ENCODE measurements around the gene ELOVL7. TPM values are rescaled to one million over a fixed set of nuclear protein-coding genes. Genes with fewer than 3 reads are reported as not detected.

Gene ELOVL7
- total RNA-seq, 1 donor from 2014 or later, result 41.8 TPM

DNA sequence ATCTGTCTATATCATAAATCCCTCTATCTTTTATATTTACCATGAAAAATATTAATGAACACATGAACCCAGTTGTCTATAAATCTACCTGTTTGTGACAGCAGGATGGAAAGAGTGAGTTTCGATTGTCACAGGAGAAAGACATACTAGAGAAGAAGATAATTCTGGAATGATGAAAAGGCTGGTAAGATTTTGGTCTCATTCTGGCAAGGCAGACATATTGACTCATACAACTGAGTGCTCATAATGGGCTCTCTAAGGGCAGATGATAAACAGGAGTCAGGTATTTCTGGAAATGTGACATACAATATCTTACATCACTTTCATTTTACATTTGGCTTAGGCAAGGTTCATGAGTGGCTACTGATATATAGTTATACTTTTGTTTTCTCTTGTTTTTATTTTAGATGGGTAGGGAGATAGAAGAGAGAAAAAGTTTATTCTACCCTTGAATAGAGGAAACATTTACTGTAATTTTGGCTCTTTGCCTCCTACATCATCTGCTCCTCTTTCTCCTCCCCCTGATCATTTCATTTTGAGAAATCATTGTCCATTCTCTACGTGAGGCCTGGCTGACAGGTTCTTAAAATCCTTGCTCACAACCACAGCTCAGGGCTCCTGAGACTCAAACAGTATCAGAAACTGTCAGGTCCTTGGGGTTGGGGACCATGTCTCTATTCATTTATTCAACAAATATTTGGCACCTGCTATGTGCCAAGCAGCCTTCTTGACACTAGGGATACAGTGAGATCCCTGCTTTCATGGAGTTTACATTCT lies 14.4 kb downstream of the ELOVL7 start:
- TF ChIP-seq, protein P1, sequence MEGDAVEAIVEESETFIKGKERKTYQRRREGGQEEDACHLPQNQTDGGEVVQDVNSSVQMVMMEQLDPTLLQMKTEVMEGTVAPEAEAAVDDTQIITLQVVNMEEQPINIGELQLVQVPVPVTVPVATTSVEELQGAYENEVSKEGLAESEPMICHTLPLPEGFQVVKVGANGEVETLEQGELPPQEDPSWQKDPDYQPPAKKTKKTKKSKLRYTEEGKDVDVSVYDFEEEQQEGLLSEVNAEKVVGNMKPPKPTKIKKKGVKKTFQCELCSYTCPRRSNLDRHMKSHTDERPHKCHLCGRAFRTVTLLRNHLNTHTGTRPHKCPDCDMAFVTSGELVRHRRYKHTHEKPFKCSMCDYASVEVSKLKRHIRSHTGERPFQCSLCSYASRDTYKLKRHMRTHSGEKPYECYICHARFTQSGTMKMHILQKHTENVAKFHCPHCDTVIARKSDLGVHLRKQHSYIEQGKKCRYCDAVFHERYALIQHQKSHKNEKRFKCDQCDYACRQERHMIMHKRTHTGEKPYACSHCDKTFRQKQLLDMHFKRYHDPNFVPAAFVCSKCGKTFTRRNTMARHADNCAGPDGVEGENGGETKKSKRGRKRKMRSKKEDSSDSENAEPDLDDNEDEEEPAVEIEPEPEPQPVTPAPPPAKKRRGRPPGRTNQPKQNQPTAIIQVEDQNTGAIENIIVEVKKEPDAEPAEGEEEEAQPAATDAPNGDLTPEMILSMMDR (IDR thresholded peaks at IDR 0.05), result no peak
- H3K9me3 ChIP-seq, result no peaks in the 10 kb centered on the region
- no peaks in the 10 kb centered on the region for H3K36me3 ChIP-seq
- H3K27me3 ChIP-seq, result no peaks in the 10 kb centered on the region
- intact Hi-C loops (cut with DNase I), result no loop called here
- H3K4me3 ChIP-seq, result no peak overlapping the region
- no peak for DNase-seq (ENCODE audit: low spot score in 2 of 2)
- no peaks in the 10 kb centered on the region for H3K4me1 ChIP-seq
- no peak overlapping the region for H3K27ac ChIP-seq

DNA sequence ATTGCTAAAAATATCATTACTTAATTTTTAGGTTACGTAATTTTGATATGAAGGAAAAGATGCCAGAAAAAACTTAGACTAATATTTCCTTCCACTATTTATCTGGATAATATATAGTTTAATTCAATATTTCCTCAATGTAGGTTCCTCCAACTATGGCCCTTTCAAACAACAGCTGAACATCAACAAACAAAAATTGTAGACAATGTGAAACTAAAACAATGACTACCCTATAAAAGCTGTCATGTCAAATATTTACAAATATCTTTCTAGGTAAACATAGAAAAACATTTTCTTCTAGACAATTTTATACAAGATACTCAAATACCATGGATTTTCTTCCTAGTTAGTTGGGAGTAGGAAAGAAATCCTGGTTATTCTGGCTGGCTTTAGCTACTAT lies 16.9 kb downstream of the ELOVL7 start:
- intact Hi-C loops (cut with DNase I), result no loop called here
- no peak for DNase-seq (ENCODE audit: low spot score in 2 of 2)
- no peaks in the 10 kb centered on the region for H3K9me3 ChIP-seq
- no peak overlapping the region for H3K4me3 ChIP-seq
- no peaks in the 10 kb centered on the region for H3K4me1 ChIP-seq
- no peak overlapping the region for H3K27ac ChIP-seq
- TF ChIP-seq, protein P1 (IDR thresholded peaks at IDR 0.05), result no peak
- H3K36me3 ChIP-seq, result no peaks in the 10 kb centered on the region
- H3K27me3 ChIP-seq, result no peaks in the 10 kb centered on the region

DNA sequence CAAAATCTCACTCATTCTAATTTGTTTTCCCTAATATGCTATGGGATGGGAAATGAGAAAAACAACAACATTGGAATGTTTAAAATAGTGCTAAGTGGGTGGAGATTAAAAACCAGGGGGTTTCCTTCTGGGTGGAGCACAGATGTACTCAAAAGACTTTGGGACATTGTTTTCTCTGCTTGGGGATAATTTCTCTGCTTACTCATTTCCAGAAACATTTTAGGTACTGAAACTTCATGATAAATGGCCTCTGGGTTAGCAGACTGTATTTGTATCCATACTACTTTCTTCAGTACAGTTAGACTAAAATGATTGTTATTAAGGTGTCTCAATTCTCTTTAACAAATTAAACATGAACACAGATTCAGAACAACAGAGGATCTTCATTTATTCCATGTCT lies 17.4 kb downstream of the ELOVL7 start:
- no peak for DNase-seq (ENCODE audit: low spot score in 2 of 2)
- H3K27me3 ChIP-seq, result no peaks in the 10 kb centered on the region
- no peak overlapping the region for H3K27ac ChIP-seq
- no peaks in the 10 kb centered on the region for H3K36me3 ChIP-seq
- TF ChIP-seq, protein P1 (IDR thresholded peaks at IDR 0.05), result no peak
- H3K4me1 ChIP-seq, result no peaks in the 10 kb centered on the region
- intact Hi-C loops (cut with DNase I), result no loop called here
- no peak overlapping the region for H3K4me3 ChIP-seq
- no peaks in the 10 kb centered on the region for H3K9me3 ChIP-seq

DNA sequence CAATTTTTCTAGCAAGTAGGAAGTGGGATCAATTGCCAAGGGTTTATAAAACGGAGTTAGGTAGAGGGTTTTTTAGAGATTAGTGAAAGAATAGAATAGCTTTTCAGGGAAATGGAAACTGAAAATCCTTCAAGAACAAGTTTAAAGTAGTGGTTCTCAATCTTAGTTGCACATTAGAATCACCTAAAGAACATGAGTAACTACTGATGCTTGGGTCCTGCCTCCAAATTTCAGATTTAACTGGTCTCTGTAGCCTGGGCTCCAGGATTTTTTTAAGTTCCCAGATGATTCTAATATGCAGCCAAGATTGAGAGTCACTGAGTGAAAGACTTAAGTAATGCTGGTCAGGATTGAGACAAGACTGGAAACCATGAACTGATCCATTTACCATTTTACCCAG lies 20.5 kb downstream of the ELOVL7 start:
- H3K4me3 ChIP-seq, result no peak overlapping the region
- no peaks in the 10 kb centered on the region for H3K27me3 ChIP-seq
- no peak for DNase-seq (ENCODE audit: low spot score in 2 of 2)
- intact Hi-C loops (cut with DNase I), result no loop called here
- TF ChIP-seq, protein P1 (IDR thresholded peaks at IDR 0.05), result no peak
- H3K36me3 ChIP-seq, result no peaks in the 10 kb centered on the region
- no peaks in the 10 kb centered on the region for H3K9me3 ChIP-seq
- no peak overlapping the region for H3K27ac ChIP-seq
- no peaks in the 10 kb centered on the region for H3K4me1 ChIP-seq

DNA sequence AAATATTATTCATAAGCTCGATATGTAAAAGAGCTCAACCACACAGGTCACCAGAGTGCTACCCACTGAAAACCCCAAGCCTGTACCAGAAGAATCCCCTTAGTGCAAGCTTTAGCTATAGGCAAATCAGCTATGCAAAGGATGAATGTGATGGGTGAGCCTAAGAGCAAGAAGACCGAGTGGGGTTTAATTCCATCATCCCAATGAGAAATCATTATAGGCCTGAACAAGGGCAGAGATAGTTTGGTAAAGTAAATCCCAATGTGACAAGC lies 21.8 kb downstream of the ELOVL7 start:
- H3K9me3 ChIP-seq, result no peaks in the 10 kb centered on the region
- H3K27ac ChIP-seq, result no peak overlapping the region
- intact Hi-C loops (cut with DNase I), result no loop called here
- H3K4me3 ChIP-seq, result no peak overlapping the region
- no peaks in the 10 kb centered on the region for H3K4me1 ChIP-seq
- no peak for DNase-seq (ENCODE audit: low spot score in 2 of 2)
- no peaks in the 10 kb centered on the region for H3K36me3 ChIP-seq
- H3K27me3 ChIP-seq, result no peaks in the 10 kb centered on the region
- TF ChIP-seq, protein P1 (IDR thresholded peaks at IDR 0.05), result no peak

All from ascending aorta (tissue), 2 donors.